GM12872 (cell line): ENCODE data around the gene HPCAL1.

Experiments used
- TF ChIP-seq, protein P1 (sequence below): IDR thresholded peaks from 3 replicates; pipeline ENCODE4 v1.5.1; 2011; ENCODE audit warnings: low read depth, mild to moderate bottlenecking, low read length, moderate library complexity; ENCODE audit not compliant: insufficient read depth

Gene HPCAL1

DNA sequence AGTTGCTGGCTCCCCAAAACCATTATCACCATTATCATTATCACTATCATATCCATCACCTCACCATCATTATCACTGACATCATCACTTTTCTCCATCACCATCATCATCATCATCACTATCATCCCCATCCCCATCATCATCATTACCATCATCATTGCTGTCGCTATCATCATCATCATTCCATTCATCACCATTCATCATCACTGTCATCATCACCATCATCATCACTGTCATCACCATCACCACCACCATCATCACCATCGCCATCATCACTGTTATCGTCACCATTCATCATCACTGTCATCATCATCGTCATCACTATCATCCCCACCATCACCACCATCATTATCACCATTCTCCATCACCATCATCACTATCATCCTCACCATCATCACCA lies 9.0 kb downstream of the HPCAL1 start:
- TF ChIP-seq, protein P1, sequence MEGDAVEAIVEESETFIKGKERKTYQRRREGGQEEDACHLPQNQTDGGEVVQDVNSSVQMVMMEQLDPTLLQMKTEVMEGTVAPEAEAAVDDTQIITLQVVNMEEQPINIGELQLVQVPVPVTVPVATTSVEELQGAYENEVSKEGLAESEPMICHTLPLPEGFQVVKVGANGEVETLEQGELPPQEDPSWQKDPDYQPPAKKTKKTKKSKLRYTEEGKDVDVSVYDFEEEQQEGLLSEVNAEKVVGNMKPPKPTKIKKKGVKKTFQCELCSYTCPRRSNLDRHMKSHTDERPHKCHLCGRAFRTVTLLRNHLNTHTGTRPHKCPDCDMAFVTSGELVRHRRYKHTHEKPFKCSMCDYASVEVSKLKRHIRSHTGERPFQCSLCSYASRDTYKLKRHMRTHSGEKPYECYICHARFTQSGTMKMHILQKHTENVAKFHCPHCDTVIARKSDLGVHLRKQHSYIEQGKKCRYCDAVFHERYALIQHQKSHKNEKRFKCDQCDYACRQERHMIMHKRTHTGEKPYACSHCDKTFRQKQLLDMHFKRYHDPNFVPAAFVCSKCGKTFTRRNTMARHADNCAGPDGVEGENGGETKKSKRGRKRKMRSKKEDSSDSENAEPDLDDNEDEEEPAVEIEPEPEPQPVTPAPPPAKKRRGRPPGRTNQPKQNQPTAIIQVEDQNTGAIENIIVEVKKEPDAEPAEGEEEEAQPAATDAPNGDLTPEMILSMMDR: no peak

DNA sequence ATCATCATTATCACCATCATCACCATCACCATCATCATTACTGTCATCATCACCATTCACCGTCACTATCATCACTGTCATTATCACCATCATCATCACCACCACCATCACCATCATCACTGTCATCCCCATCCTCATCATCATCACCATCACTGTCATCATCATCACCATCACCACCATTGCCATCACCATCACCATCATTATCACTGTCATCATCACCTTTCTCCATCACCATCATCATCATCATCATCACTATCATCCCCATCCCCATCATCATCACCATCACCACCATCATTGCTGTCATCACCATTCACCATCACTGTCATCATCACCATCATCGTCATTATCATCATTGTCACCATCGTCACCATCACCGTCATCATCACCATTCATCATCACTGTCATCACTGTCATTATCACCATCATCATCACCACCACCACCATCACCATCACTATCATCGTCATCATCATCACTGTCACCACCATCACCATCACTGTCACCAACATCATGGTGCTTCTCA lies 9.8 kb downstream of the HPCAL1 start:
- TF ChIP-seq, protein P1: no peak

DNA sequence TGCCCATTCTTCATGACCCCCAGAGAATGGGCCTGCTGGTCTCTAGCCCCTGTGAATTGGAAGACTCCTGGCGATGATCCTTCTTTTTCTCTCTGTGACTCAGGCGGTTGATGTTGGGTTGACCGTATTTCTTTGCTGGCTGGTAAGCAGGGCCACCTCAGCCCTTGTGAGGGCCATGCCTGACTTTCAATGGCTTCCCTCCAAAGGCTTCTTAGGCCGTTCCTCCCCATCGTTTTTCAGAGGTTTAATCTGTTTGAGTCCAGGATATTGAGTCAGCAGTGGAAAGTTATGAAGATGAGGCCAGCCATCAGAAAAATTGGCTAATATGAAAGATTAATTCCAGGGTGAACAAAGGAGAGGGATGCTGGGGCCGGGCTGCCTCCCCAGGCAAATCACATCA lies 13.6 kb downstream of the HPCAL1 start:
- TF ChIP-seq, protein P1: no peak

DNA sequence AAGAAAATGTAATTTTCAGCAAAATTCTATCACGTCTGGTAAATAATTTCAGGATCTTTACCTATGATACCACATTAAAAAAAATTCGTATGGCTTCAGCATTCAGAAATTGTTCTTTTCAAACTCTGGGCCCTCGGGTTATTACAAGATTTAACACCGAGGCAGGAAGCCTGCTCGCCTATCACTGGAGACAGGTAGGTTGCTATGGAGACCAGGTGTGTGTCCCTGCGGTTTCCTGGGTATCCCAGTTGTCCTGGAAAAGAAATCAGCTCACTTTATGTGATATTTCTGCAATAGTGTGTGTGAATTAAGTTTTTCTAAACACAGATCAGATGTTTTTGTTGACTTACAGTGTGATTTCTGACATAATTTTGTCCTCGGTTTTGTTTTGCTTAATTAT lies 14.2 kb downstream of the HPCAL1 start:
- TF ChIP-seq, protein P1: no peak

DNA sequence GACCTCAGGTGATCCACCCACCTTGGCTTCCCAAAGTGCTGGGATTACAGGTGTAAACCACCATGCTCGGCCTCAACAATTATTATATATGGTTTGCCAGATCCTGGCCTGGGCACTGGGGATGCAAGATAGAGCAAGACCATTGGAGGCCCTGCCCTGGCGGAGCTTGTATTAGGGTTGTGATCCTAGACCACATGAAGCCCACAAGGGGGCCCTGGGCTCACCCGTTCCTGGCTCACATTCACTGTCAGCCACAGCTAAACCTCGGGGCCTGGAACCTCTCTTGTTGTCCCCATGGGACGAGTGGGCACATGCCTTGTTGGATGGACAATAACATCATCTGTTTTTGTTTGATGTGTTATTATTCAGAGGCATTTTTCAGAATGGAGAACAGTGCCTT lies 14.9 kb downstream of the HPCAL1 start:
- TF ChIP-seq, protein P1: no peak

DNA sequence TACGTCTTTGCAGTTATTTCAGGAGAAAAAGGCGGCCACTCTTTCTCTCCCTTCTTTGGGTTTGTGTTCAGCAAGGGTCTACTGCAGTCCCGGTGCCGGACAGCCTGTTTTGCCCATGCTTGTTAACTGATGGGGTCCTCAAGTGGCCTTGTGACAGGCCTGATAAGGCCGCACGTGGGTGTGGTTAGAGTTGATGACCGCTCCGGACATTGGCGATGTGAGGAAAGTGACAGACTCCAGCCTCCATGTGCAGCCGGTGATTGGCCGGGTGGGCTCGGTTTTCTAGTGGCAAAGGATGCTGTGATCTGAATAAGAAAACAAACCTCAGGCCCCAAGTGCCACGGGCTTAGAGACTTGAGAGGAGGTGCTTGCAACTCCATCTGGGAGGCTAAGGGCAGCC lies 15.6 kb downstream of the HPCAL1 start:
- TF ChIP-seq, protein P1: no peak

DNA sequence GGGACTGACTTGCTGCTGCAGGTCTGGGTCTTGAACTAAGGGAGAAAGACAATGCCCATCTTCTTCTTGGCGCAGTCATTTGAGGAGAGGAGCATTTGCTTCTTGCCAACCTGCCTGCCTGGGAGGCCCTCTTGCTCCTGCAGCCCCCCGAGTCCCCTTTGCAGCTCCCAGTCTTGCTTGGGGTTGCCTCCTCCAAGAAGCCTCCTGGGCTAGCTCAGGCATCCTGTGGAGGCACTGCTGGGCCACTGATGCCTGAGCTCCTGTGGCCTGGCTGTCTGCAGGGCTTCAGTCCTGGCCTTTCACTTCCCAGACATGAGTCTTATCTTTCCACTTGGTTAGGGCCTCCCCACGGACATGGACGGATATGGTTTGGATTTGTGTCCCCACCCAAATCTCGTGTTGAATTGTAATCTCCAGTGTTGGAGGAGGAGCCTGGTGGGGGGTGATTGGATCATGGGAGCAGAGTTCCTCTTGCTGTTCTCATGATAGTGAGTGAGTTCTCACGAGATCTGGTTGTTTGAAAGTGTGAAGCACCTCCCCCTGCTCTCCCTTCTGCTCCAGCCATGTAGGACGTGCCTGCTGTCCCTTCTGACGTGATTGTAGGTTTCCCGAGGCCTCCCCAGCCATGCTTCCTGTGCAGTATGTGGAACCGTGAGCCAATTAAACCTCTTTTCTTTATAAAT lies 17.3 kb downstream of the HPCAL1 start:
- TF ChIP-seq, protein P1: no peak
